GM19239 (cell line): ENCODE results near the gene MCM7.

ENCODE experiments used
- DNase-seq: peaks from one replicate; pipeline ENCODE4 v3.0.0; 2011; ENCODE audit warnings: low spot score; ENCODE audit not compliant: insufficient read length
- FAIRE-seq: peaks from 2 replicates; lab custom pipeline; 2011; peaks lifted over from hg19 to GRCh38; lab: Jason Lieb, UNC

MCM7 gene

GRCh38 chr7:100099452-100099851 lies 1.7 kb downstream of the MCM7 start:
- DNase-seq: no peak
- no peak for FAIRE-seq

- DNase-seq (no peak), FAIRE-seq (no peak)
Observed at GRCh38 chr7:100098913-100099312, 2.3 kb downstream of the MCM7 start.

- FAIRE-seq: no peak
- no peak for DNase-seq
Observed at GRCh38 chr7:100095704-100096103, 5.5 kb downstream of the MCM7 start.

- FAIRE-seq: no peak
Observed at GRCh38 chr7:100095289-100095688, 5.9 kb downstream of the MCM7 start.

GRCh38 chr7:100093925-100094486 lies 7.2 kb downstream of the MCM7 start:
- FAIRE-seq: no peak
- no peak for DNase-seq

More at GRCh38 chr7:100095289-100095688, 5.9 kb downstream of the MCM7 start:
- DNase-seq: no peak

- FAIRE-seq (no peak), DNase-seq (no peak)
Observed at GRCh38 chr7:100093498-100093897, 7.7 kb downstream of the MCM7 start.

GRCh38 chr7:100093054-100093453 lies 8.1 kb downstream of the MCM7 start:
- FAIRE-seq (no peak), DNase-seq (no peak)

- no peak for FAIRE-seq
Observed at GRCh38 chr7:100091411-100092181, 9.6 kb downstream of the MCM7 start.

GRCh38 chr7:100090527-100091410 lies 10.4 kb downstream of the MCM7 start:
- no peak for FAIRE-seq
- no peak for DNase-seq

More at GRCh38 chr7:100091411-100092181, 9.6 kb downstream of the MCM7 start:
- no peak for DNase-seq

GRCh38 chr7:100089458-100090196 lies 11.6 kb downstream of the MCM7 start:
- FAIRE-seq (no peak), DNase-seq (no peak)

- peak; percentile 84 for FAIRE-seq
- peak; percentile 72 for DNase-seq
Observed at GRCh38 chr7:100088621-100089457, 12.4 kb downstream of the MCM7 start, which contains the start of gene COPS6. Gene COPS6 (plus strand): TSS chr7:100088969. CDS start chr7:100088991, 22 bp downstream.

GRCh38 chr7:100088095-100088620 lies 13.0 kb downstream of the MCM7 start:
- FAIRE-seq (no peak), DNase-seq (no peak)

- FAIRE-seq (no peak), DNase-seq (no peak)
Observed at GRCh38 chr7:100087055-100087750, 14.0 kb downstream of the MCM7 start.

GRCh38 chr7:100085515-100085914 lies 15.7 kb downstream of the MCM7 start:
- FAIRE-seq (no peak), DNase-seq (no peak)

GRCh38 chr7:100082978-100083377 lies 18.2 kb downstream of the MCM7 start:
- DNase-seq: no peak
- FAIRE-seq: no peak

- FAIRE-seq (peak; percentile 98), DNase-seq (peak; percentile 87)
Observed at GRCh38 chr7:100081535-100082102, 19.6 kb downstream of the MCM7 start, which contains the start of gene ZNF3. Gene ZNF3 (minus strand): TSS chr7:100081723. CDS start chr7:100077357, 4,366 bp downstream.

- FAIRE-seq (no peak), DNase-seq (no peak)
Observed at GRCh38 chr7:100080907-100081534, 20.2 kb downstream of the MCM7 start.
